Kidney (tissue), 14 donors: ENCODE measurements around the gene CD44. TPM values are rescaled to one million over a fixed set of nuclear protein-coding genes. Genes with fewer than 3 reads are reported as not detected.

Experiments used
- DNase-seq, 5 donors: peaks; one replicate each; pipeline ENCODE4 v3.0.0-alpha.2; 2013 to 2020
- FAIRE-seq: peaks from 2 replicates; lab custom pipeline; 2012; peaks lifted over from hg19 to GRCh38; lab: Jason Lieb, UNC
- H3K27ac ChIP-seq, 2 donors: one replicate each; pipeline ENCODE4 v1.7.0; 2013; ENCODE audit warnings: low read depth in 2 of 2, low read length in 2 of 2, inconsistent platforms in 1 of 2
- H3K27me3 ChIP-seq: one replicate; pipeline ENCODE4 v1.7.1; 2013; ENCODE audit warnings: low read length, inconsistent platforms; ENCODE audit not compliant: control insufficient read depth, insufficient read depth
- H3K36me3 ChIP-seq, 3 donors: one replicate each; pipeline versions ENCODE4 v1.7.0 to v1.7.1; 2013; ENCODE audit warnings: low read length in 3 of 3, control low read depth in 1 of 3, inconsistent platforms in 1 of 3; ENCODE audit not compliant: insufficient read depth in 3 of 3, control insufficient read depth in 2 of 3
- H3K4me1 ChIP-seq, 3 donors: one replicate each; pipeline versions ENCODE4 v1.7.0 to v1.7.1; 2013; ENCODE audit warnings: low read length in 3 of 3, inconsistent platforms in 1 of 3, low read depth in 1 of 3; ENCODE audit not compliant: control insufficient read depth in 2 of 3, insufficient read depth in 2 of 3
- H3K4me3 ChIP-seq, 3 donors: one replicate each; pipeline versions ENCODE4 v1.7.0 to v1.8.1; 2013; ENCODE audit warnings: low read length in 3 of 3, control low read depth in 1 of 3, inconsistent platforms in 1 of 3
- H3K9ac ChIP-seq, 3 donors: one replicate each; pipeline versions ENCODE4 v1.7.0 to v1.7.1; 2013; ENCODE audit warnings: low read length in 3 of 3, control low read depth in 1 of 3, inconsistent platforms in 1 of 3
- H3K9me3 ChIP-seq, 3 donors: one replicate each; pipeline versions ENCODE4 v1.7.0 to v1.7.1; 2013; ENCODE audit warnings: low read length in 3 of 3, control low read depth in 1 of 3, inconsistent platforms in 1 of 3; ENCODE audit not compliant: control insufficient read depth in 2 of 3, insufficient read depth in 1 of 3
- intact Hi-C: fragments of 100-400 bp; cut with DNase I; formaldehyde crosslinking; loops from one replicate; pipeline ENCODE4 v1.11.1; 2022
- polyA plus RNA-seq: library from polyadenylated mRNA; stranded (reverse); fragments of 350-450 nt; fragmentation: Illumina TruSeq; extraction: RNeasy Lipid Tissue Mini Kit (QIAGEN cat#74804); gene quantifications from one replicate; pipeline ENCODE4 v1.2.3, GENCODE V29; 2014; ENCODE audit warnings: low read depth, low replicate concordance; ENCODE audit not compliant: insufficient read depth
- total RNA-seq: library from RNA; stranded (reverse); fragmentation: NEBNext Ultra II Directional; extraction: Animal tissue kit (Norgen Biotek cat#: 25700); gene quantifications from one replicate; pipeline ENCODE4 v1.2.1, GENCODE V29; 2021
- TF ChIP-seq, protein P1 (sequence below): IDR thresholded peaks from 3 replicates; pipeline ENCODE4 v1.5.1; 2012; ENCODE audit warnings: mild to moderate bottlenecking, moderate library complexity, borderline replicate concordance; ENCODE audit not compliant: insufficient read depth; ENCODE audit errors: extremely low read depth
- donor health status: control.
- donor health status: control.
- donor health status: control.
- donor health status: control.
- donor health status: control.
- donor health status: DM: yes; HTN: yes; CAD: no.
- donor health status: Normal renal cell carcinoma (clear cell type).

CD44 gene
- total and polyA plus RNA-seq, 2 donors from 2014 or later: 13.8 to 235 TPM

DNA sequence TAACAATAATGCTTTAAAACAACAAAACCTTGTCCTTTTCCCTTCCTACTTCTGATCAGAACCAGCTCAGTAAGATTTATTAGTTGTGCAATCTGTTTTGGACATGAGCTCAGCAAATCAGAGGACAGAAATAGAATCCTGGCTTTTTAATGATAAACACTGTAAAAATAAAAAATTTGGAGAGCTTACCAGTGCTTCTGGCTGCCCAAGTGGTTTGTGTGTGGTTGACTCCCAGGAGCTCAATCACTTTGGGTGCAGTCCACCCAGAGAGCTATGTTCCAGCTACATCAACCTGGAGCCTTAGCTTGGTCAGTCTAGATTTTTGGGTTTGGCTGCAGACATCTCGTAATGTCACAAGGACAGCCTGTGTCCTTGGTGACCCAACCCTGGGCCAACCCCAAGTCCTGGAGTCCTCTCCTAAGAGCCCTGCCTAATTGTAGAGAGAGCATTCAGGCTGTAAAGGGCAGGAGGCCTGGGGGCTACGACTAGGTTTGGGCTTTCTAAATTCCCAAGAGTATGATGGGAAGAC lies 28.5 kb downstream of the CD44 start:
- TF ChIP-seq, protein P1, sequence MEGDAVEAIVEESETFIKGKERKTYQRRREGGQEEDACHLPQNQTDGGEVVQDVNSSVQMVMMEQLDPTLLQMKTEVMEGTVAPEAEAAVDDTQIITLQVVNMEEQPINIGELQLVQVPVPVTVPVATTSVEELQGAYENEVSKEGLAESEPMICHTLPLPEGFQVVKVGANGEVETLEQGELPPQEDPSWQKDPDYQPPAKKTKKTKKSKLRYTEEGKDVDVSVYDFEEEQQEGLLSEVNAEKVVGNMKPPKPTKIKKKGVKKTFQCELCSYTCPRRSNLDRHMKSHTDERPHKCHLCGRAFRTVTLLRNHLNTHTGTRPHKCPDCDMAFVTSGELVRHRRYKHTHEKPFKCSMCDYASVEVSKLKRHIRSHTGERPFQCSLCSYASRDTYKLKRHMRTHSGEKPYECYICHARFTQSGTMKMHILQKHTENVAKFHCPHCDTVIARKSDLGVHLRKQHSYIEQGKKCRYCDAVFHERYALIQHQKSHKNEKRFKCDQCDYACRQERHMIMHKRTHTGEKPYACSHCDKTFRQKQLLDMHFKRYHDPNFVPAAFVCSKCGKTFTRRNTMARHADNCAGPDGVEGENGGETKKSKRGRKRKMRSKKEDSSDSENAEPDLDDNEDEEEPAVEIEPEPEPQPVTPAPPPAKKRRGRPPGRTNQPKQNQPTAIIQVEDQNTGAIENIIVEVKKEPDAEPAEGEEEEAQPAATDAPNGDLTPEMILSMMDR: no peak
- DNase-seq: peak in 1 of 5 donors; percentile 81

DNA sequence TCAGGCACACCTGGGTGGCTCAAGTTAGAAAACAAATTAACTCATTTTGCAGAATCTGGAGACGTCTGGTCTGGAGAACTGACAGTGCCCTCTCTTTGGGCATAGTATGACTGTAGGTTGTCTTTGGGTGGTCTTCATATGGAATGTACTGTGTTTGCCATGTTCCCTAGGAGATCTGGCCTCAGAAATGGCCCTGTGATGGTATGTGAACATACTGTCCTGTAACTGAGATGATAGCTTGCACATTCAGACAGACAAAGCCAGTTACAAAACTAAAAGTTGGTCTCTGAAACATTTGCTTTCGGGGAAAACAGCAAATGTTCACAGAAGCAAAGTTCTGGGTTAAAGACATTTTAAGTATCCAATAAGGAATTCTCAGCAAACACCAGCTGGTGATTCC lies 29.7 kb downstream of the CD44 start:
- FAIRE-seq: no peak
- no peak overlapping the region for H3K9ac ChIP-seq
- H3K4me3 ChIP-seq: no peak overlapping the region
- no peak for DNase-seq
- peak overlapping the region in 1 of 2 donors; percentile 15 for H3K27ac ChIP-seq
- H3K4me1 ChIP-seq: peaks cover 0 to 4% (median 4%) of the 10 kb centered on the region in 3 donors
- no peaks in the 10 kb centered on the region for H3K27me3 ChIP-seq
- no peaks in the 10 kb centered on the region for H3K36me3 ChIP-seq
- TF ChIP-seq, protein P1: no peak
- H3K9me3 ChIP-seq: no peaks in the 10 kb centered on the region
- intact Hi-C loops: no loop called here

More for the DNA sequence above, 28.5 kb downstream of the CD44 start:
- no peak overlapping the region for H3K9ac ChIP-seq
- H3K9me3 ChIP-seq: no peaks in the 10 kb centered on the region
- H3K4me3 ChIP-seq: no peak overlapping the region
- H3K4me1 ChIP-seq: peaks cover 4 to 9% (median 7%) of the 10 kb centered on the region in 3 donors
- intact Hi-C loops: no loop called here
- no peaks in the 10 kb centered on the region for H3K36me3 ChIP-seq
- H3K27me3 ChIP-seq: no peaks in the 10 kb centered on the region
- FAIRE-seq: no peak
- peak overlapping the region; percentile 27 to 74 for H3K27ac ChIP-seq

DNA sequence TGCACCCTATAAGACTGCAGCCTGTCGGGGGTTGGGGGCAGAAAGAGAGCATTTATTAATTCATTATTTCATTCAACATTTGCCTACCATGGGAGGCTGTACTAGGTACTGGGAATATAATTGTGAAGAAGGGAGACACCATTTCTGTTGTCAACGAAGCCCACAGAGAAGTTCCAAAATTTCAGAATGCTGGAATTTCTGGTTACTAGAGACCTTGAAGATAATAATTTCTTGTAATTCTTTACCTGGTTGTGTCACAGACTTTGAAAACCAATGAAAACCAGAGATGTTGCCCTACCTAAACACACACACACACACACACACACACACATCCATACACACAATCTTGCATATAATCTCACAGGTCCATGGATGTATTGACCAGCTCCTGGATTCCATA lies 30.1 kb downstream of the CD44 start:
- no peak for DNase-seq
- H3K9ac ChIP-seq: no peak overlapping the region
- H3K36me3 ChIP-seq: no peaks in the 10 kb centered on the region
- no peak overlapping the region for H3K27ac ChIP-seq
- no peaks in the 10 kb centered on the region for H3K27me3 ChIP-seq
- intact Hi-C loops: no loop called here
- TF ChIP-seq, protein P1: no peak
- peaks cover 0 to 4% (median 3%) of the 10 kb centered on the region in 3 donors for H3K4me1 ChIP-seq
- H3K4me3 ChIP-seq: no peak overlapping the region
- FAIRE-seq: no peak
- H3K9me3 ChIP-seq: no peaks in the 10 kb centered on the region

DNA sequence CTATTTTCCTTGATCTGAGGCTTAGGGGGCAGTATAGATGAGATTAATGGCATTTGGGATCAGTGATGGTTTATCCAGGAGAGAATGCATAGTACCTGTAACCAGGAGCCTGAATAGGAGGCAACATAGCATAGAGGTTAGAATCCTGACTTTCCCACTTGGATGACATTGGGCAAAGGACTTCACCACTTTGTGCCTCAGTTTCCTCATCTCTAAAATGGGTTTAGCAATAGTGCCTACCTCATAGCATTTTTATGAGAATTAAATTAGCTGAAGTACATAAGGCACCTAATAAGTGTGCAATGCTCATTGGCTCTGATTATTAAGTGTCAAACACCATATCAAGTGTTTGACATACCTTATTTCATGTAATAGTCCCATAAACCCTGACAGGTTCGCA lies 30.8 kb downstream of the CD44 start:
- Histone ChIP-seq H3K36me3 (no peaks in the 10 kb centered on the region), H3K9ac (no peak overlapping the region), H3K4me3 (no peak overlapping the region), H3K9me3 (no peaks in the 10 kb centered on the region), H3K27me3 (no peaks in the 10 kb centered on the region), H3K27ac (peak overlapping the region in 1 of 2 donors; percentile 37), H3K4me1 (peaks cover 0 to 4% (median 3%) of the 10 kb centered on the region in 3 donors)
- DNase-seq (no peak), FAIRE-seq (no peak)
- TF ChIP-seq, protein P1: no peak
- intact Hi-C loops: no loop called here
